Gastroesophageal sphincter (tissue), 4 donors: ENCODE results near the gene IDH3G. TPM values are rescaled to one million over a fixed set of nuclear protein-coding genes. Genes with fewer than 3 reads are reported as not detected.

ENCODE experiments used
- ATAC-seq: fragments of 150-250 bp; one replicate; pipeline ENCODE4 v1.9.1; 2016; ENCODE audit warnings: mild to moderate bottlenecking, moderate library complexity
- H3K27ac ChIP-seq, 4 donors: fragments of 200-600 bp; sonication (generic) in 3 of 4; 1 replicate in 3 of 4; 2 replicates in 1 of 4; pipeline ENCODE4 v1.5.1; 2016 to 2019
- H3K27me3 ChIP-seq: fragments of 200-600 bp; sonication (generic); one replicate; pipeline ENCODE4 v1.5.1; 2019
- H3K36me3 ChIP-seq, 2 donors: fragments of 200-600 bp; sonication (generic); one replicate each; pipeline ENCODE4 v1.5.1; 2019; ENCODE audit warnings: control low read depth in 1 of 2
- H3K4me1 ChIP-seq, 3 donors: fragments of 200-600 bp; sonication (generic); 1 replicate in 2 of 3; 2 replicates in 1 of 3; pipeline ENCODE4 v1.5.1; 2016 to 2019; ENCODE audit warnings: control low read depth in 2 of 3
- H3K4me3 ChIP-seq, 2 donors: fragments of 200-600 bp; sonication (generic); one replicate each; pipeline ENCODE4 v1.5.1; 2019; ENCODE audit warnings: mild to moderate bottlenecking in 1 of 2, moderate library complexity in 1 of 2
- H3K9me3 ChIP-seq, 3 donors: fragments of 200-600 bp; sonication (generic); one replicate each; pipeline ENCODE4 v1.5.1; 2017 to 2019; ENCODE audit warnings: control low read depth in 2 of 3
- CTCF ChIP-seq, 4 experiments: fragments of 200-600 bp in 2 of 4; fragments of 450-650 bp in 2 of 4; sonication (generic) in 1 of 4; IDR thresholded peaks; one replicate each; pipeline ENCODE4 v1.5.1; 2017 to 2019; ENCODE audit warnings: antibody characterized with exemption in 4 of 4, mild to moderate bottlenecking in 2 of 4, moderate library complexity in 2 of 4
- EP300 ChIP-seq: sonication (generic); formaldehyde crosslinking; IDR thresholded peaks from one replicate; pipeline ENCODE4 v1.6.1; 2017; ENCODE audit warnings: antibody characterized with exemption, mild to moderate bottlenecking
- POLR2A ChIP-seq, 2 donors: fragments of 450-650 bp; IDR thresholded peaks; one replicate each; pipeline ENCODE4 v1.6.1; 2017; ENCODE audit warnings: antibody characterized with exemption in 2 of 2, mild to moderate bottlenecking in 2 of 2, moderate library complexity in 1 of 2
- POLR2AphosphoS5 ChIP-seq: sonication (generic); formaldehyde crosslinking; IDR thresholded peaks from one replicate; pipeline ENCODE4 v1.6.1; 2017; ENCODE audit warnings: antibody characterized with exemption
- WGBS, 2 donors: methylation state at CpG; one replicate each; pipeline ENCODE4 v1.1.5; 2018; ENCODE audit warnings: low coverage in 1 of 2; 5-methylcytosine and 5-hydroxymethylcytosine counted together
- total RNA-seq, 4 donors: library from RNA; depleted of rRNA; stranded (reverse); fragments of >200 nt; gene quantifications; one replicate each; pipeline ENCODE4 v1.1.0, GENCODE V29; 2016

Gene IDH3G
- total RNA-seq, 4 donors from 2014 or later: 55.5 to 104 (median 59.7) TPM

GRCh38 chrX:153792368-153792767, 1.8 kb downstream of the IDH3G start:
- Histone ChIP-seq H3K4me1 (peaks cover 0 to 51% (median 9%) of the 10 kb centered on the region in 3 donors), H3K9me3 (no peaks in the 10 kb centered on the region), H3K4me3 (no peak overlapping the region), H3K36me3 (peaks cover 0 to 41% of the 10 kb centered on the region in 2 donors), H3K27ac (no peak overlapping the region), H3K27me3 (no peaks in the 10 kb centered on the region)
- no peak for ATAC-seq
- WGBS, 2 donors: 60% methylated on average over 2 of the region's 6 CpGs; no CpG with 5 or more reads in 1 of the 2 donors
- TF ChIP-seq EP300 (no peak), POLR2A (IDR thresholded peaks at IDR 0.05) (no peak), CTCF (IDR thresholded peaks at IDR 0.05) (no peak), POLR2AphosphoS5 (no peak)

- Histone ChIP-seq H3K4me1 (peaks cover 0 to 43% (median 9%) of the 10 kb centered on the region in 3 donors), H3K36me3 (peaks cover 0 to 45% of the 10 kb centered on the region in 2 donors), H3K9me3 (no peaks in the 10 kb centered on the region), H3K4me3 (no peak overlapping the region), H3K27me3 (no peaks in the 10 kb centered on the region), H3K27ac (no peak overlapping the region)
- ATAC-seq: no peak
- no peak for TF ChIP-seq CTCF (IDR thresholded peaks at IDR 0.05)
- no peak for TF ChIP-seq POLR2AphosphoS5
- TF ChIP-seq POLR2A (IDR thresholded peaks at IDR 0.05): no peak
- no peak for TF ChIP-seq EP300
- WGBS, 2 donors: 76 to 89% methylated on average over 3 to 4 of the region's 17 CpGs
These were observed 2.9 kb downstream of the IDH3G start for GRCh38 chrX:153791104-153791852.

- no peak overlapping the region for H3K4me3 ChIP-seq
- no peak overlapping the region for H3K27ac ChIP-seq
- no peaks in the 10 kb centered on the region for H3K9me3 ChIP-seq
- WGBS, 2 donors: no CpG with 5 or more reads among the region's 12 CpGs
- TF ChIP-seq CTCF (IDR thresholded peaks at IDR 0.05) (no peak), POLR2AphosphoS5 (no peak), POLR2A (IDR thresholded peaks at IDR 0.05) (no peak), EP300 (no peak)
- H3K27me3 ChIP-seq: no peaks in the 10 kb centered on the region
- H3K36me3 ChIP-seq: peaks cover 0 to 61% of the 10 kb centered on the region in 2 donors
- H3K4me1 ChIP-seq: peaks cover 0 to 30% (median 9%) of the 10 kb centered on the region in 3 donors
- no peak for ATAC-seq
These were observed 4.5 kb downstream of the IDH3G start for GRCh38 chrX:153789654-153790053.

- TF ChIP-seq POLR2A (IDR thresholded peaks at IDR 0.05): no peak
- TF ChIP-seq EP300: no peak
- no peak for TF ChIP-seq POLR2AphosphoS5
- TF ChIP-seq CTCF (IDR thresholded peaks at IDR 0.05): no peak
- H3K4me1 ChIP-seq: peaks cover 0 to 21% (median 0%) of the 10 kb centered on the region in 3 donors
- H3K36me3 ChIP-seq: peaks cover 0 to 69% of the 10 kb centered on the region in 2 donors
- no peak for ATAC-seq
- H3K4me3 ChIP-seq: no peak overlapping the region
- no peaks in the 10 kb centered on the region for H3K27me3 ChIP-seq
- H3K9me3 ChIP-seq: no peaks in the 10 kb centered on the region
- H3K27ac ChIP-seq: no peak overlapping the region
- 80% methylated on average over 3 of the region's 15 CpGs; no CpG with 5 or more reads in 1 of the 2 donors for WGBS, 2 donors
These were observed 7.5 kb downstream of the IDH3G start for GRCh38 chrX:153786669-153787068.
